ENCODE results near the gene TMEM220.

The TMEM220 gene

DNA sequence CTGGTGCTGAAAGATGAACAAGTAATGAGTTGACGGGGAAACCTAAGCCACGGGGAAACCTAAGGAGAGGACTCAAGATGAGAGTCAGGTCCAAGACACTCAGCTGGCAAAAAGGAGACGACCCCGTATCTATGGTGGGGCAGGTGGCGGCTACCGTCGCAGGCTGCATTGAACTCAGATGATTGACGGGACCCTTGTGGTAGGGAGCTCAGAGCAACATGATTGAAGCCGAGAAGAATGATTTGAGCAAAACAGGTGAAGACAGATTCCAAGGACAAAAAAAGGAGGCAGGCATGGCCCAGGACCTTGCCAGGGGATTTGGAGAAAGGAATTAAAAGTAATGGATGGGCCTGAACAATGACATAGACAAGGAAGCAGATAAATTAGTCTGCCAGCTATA lies 65.3 kb downstream of the TMEM220 start:
- no peak overlapping the region for H3K27ac ChIP-seq
- TF ChIP-seq ZFX (IDR thresholded peaks at IDR 0.05; ENCODE audit: borderline replicate concordance), result no peak
- TF ChIP-seq, protein P1, sequence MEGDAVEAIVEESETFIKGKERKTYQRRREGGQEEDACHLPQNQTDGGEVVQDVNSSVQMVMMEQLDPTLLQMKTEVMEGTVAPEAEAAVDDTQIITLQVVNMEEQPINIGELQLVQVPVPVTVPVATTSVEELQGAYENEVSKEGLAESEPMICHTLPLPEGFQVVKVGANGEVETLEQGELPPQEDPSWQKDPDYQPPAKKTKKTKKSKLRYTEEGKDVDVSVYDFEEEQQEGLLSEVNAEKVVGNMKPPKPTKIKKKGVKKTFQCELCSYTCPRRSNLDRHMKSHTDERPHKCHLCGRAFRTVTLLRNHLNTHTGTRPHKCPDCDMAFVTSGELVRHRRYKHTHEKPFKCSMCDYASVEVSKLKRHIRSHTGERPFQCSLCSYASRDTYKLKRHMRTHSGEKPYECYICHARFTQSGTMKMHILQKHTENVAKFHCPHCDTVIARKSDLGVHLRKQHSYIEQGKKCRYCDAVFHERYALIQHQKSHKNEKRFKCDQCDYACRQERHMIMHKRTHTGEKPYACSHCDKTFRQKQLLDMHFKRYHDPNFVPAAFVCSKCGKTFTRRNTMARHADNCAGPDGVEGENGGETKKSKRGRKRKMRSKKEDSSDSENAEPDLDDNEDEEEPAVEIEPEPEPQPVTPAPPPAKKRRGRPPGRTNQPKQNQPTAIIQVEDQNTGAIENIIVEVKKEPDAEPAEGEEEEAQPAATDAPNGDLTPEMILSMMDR (IDR thresholded peaks at IDR 0.05), result no peak
